Activated CD8-positive, alpha-beta memory T cell treated with anti-CD3 and anti-CD28 coated beads, Interleukin-2, amount 10 ng/mL, durations not matched to agents 7 days and 5 days (primary cell): ENCODE data around the gene ZNF621. TPM values are rescaled to one million over a fixed set of nuclear protein-coding genes. Genes with fewer than 3 reads are reported as not detected.

Experiments
- ATAC-seq: fragments of 150-1000 bp; cut with Tn5 transposase; one replicate; pipeline ENCODE4 v1.10.0; 2021; ENCODE audit warnings: moderate library complexity
- CTCF ChIA-PET: fragments of 350-600 bp; sonication (Branson Sonifier 250); formaldehyde crosslinking; loops from one replicate; lab custom pipeline; 2021; ENCODE audit warnings: antibody characterized with exemption; lab: Charles Lee
- DNase-seq: peaks from one replicate; pipeline ENCODE4 v3.0.0-alpha.2; 2020
- H3K27ac Mint-ChIP-seq: one replicate; pipeline ENCODE4 v1.8.0; 2021; ENCODE audit warnings: mild to moderate bottlenecking, mixed read lengths
- H3K27me3 Mint-ChIP-seq: one replicate; pipeline ENCODE4 v1.8.0; 2021; ENCODE audit warnings: mixed read lengths
- H3K36me3 Mint-ChIP-seq: one replicate; pipeline ENCODE4 v1.8.0; 2021; ENCODE audit warnings: mild to moderate bottlenecking, mixed read lengths
- H3K4me1 Mint-ChIP-seq: one replicate; pipeline ENCODE4 v1.8.0; 2021; ENCODE audit warnings: mixed read lengths
- H3K4me3 Mint-ChIP-seq: one replicate; pipeline ENCODE4 v1.8.0; 2021; ENCODE audit warnings: mild to moderate bottlenecking, moderate library complexity, mixed read lengths
- H3K9me3 Mint-ChIP-seq: one replicate; pipeline ENCODE4 v1.8.0; 2022; ENCODE audit warnings: low read depth, mixed read lengths
- total RNA-seq, 2 experiments: library from RNA; stranded (reverse); gene quantifications; one replicate each; pipeline ENCODE4 v1.2.3, GENCODE V29; 2021

Gene ZNF621
- total RNA-seq, 2 experiments from 2014 or later = 23.1 to 25.3 TPM

GRCh38 chr3:40588406-40588805 is 63.6 kb downstream of the ZNF621 start:
- CTCF ChIA-PET = no interaction called here
- no peak for ATAC-seq
- no peaks in the 10 kb centered on the region for H3K9me3 Mint-ChIP-seq

More at GRCh38 chr3:40588406-40588805, 63.6 kb downstream of the ZNF621 start:
- Mint-ChIP-seq H3K27me3 (peaks cover 14% of the 10 kb centered on the region), H3K36me3 (no peaks in the 10 kb centered on the region), H3K4me3 (no peak overlapping the region), H3K27ac (no peak overlapping the region), H3K4me1 (no peaks in the 10 kb centered on the region)
- no peak for DNase-seq

Other genes with a start within 250 kb of the ZNF621 start
- gene EIF1B, start 215.3 kb upstream of the ZNF621 start, total RNA-seq = 10 to 100 TPM; 33.9 to 41.5 TPM
- not detected for gene ENTPD3, start 137.8 kb upstream of the ZNF621 start, total RNA-seq
- 1,000 to 10,000 TPM; 1,755 to 2,066 TPM for gene RPL14, start 67.6 kb upstream of the ZNF621 start, total RNA-seq
- gene ZNF619, start 47.8 kb upstream of the ZNF621 start, total RNA-seq = 10 to 100 TPM; 10.1 to 11.0 TPM
- gene ZNF620, start 18.9 kb upstream of the ZNF621 start, total RNA-seq = 1 to 10 TPM; 5.7 to 8.3 TPM